Trophoblast cell (in vitro differentiated cells and primary cell): ENCODE data around the gene WRNIP1.

Source experiments
- DNase-seq, 2 donors: peaks; one replicate each; pipeline ENCODE4 v3.0.0-alpha.2; 2016
- H2AFZ ChIP-seq: 2 replicates; pipeline ENCODE4 v1.6.1; 2013; ENCODE audit warnings: low read length, moderate library complexity, mild to moderate bottlenecking; ENCODE audit not compliant: insufficient read depth, poor library complexity
- H2AK5ac ChIP-seq: 2 replicates; pipeline ENCODE4 v1.6.1; 2013; ENCODE audit warnings: mild to moderate bottlenecking, low read length
- H2BK120ac ChIP-seq: 2 replicates; pipeline ENCODE4 v1.6.1; 2013; ENCODE audit warnings: low read length, mild to moderate bottlenecking, moderate library complexity; ENCODE audit not compliant: insufficient read depth, poor library complexity
- H2BK12ac ChIP-seq: 2 replicates; pipeline ENCODE4 v1.6.1; 2013; ENCODE audit warnings: mild to moderate bottlenecking, low read length, moderate library complexity
- H2BK5ac ChIP-seq: 2 replicates; pipeline ENCODE4 v1.6.1; 2013; ENCODE audit warnings: low read length, low read depth, moderate library complexity, mild to moderate bottlenecking; ENCODE audit not compliant: poor library complexity
- H3K14ac ChIP-seq: 2 replicates; pipeline ENCODE4 v1.6.1; 2013; ENCODE audit warnings: mild to moderate bottlenecking, low read length
- H3K18ac ChIP-seq: 2 replicates; pipeline ENCODE4 v1.6.1; 2013; ENCODE audit warnings: mild to moderate bottlenecking, low read length
- H3K23ac ChIP-seq: 2 replicates; pipeline ENCODE4 v1.6.1; 2013; ENCODE audit warnings: low read length
- H3K27ac ChIP-seq: 2 replicates; pipeline ENCODE4 v1.5.1; 2013; ENCODE audit warnings: low read depth, mild to moderate bottlenecking, inconsistent platforms, low read length, moderate library complexity
- H3K27me3 ChIP-seq: 2 replicates; pipeline ENCODE4 v1.6.1; 2013; ENCODE audit warnings: inconsistent platforms, mild to moderate bottlenecking, low read length, moderate library complexity; ENCODE audit not compliant: insufficient read depth
- H3K36me3 ChIP-seq, 2 experiments: 1 replicate in 1 of 2; 2 replicates in 1 of 2; pipeline ENCODE4 v1.6.1; 2013; ENCODE audit warnings: low read length in 2 of 2, mild to moderate bottlenecking in 2 of 2, moderate library complexity in 1 of 2; ENCODE audit not compliant: insufficient read depth in 2 of 2, control insufficient read depth in 1 of 2
- H3K4ac ChIP-seq: 2 replicates; pipeline ENCODE4 v1.6.1; 2013; ENCODE audit warnings: low read depth, mild to moderate bottlenecking, low read length, moderate library complexity
- H3K4me1 ChIP-seq, 2 experiments: 1 replicate in 1 of 2; 2 replicates in 1 of 2; pipeline ENCODE4 v1.6.1; 2013; ENCODE audit warnings: low read length in 2 of 2, mild to moderate bottlenecking in 2 of 2, moderate library complexity in 1 of 2; ENCODE audit not compliant: insufficient read depth in 2 of 2, control insufficient read depth in 1 of 2
- H3K4me2 ChIP-seq: 2 replicates; pipeline ENCODE4 v1.6.1; 2013; ENCODE audit warnings: inconsistent platforms, mild to moderate bottlenecking, low read length, moderate library complexity
- H3K4me3 ChIP-seq: 2 replicates; pipeline ENCODE4 v1.5.1; 2013; ENCODE audit warnings: mild to moderate bottlenecking, low read depth, low read length, inconsistent platforms
- H3K79me1 ChIP-seq: one replicate; pipeline ENCODE4 v1.6.1; 2013; ENCODE audit warnings: low read length
- H3K79me2 ChIP-seq: 2 replicates; pipeline ENCODE4 v1.6.1; 2013; ENCODE audit warnings: low read length, mild to moderate bottlenecking; ENCODE audit not compliant: control insufficient read depth, insufficient read depth, poor library complexity
- H3K9ac ChIP-seq: 2 replicates; pipeline ENCODE4 v1.6.1; 2013; ENCODE audit warnings: mild to moderate bottlenecking, low read length
- H3K9me3 ChIP-seq: 2 replicates; pipeline ENCODE4 v1.6.1; 2013; ENCODE audit warnings: low read depth, mild to moderate bottlenecking, control low read depth, inconsistent platforms, low read length; ENCODE audit not compliant: insufficient read depth
- H4K12ac ChIP-seq: 2 replicates; pipeline ENCODE4 v1.6.1; 2013; ENCODE audit warnings: low read depth, mild to moderate bottlenecking, low read length, moderate library complexity
- H4K8ac ChIP-seq: 2 replicates; pipeline ENCODE4 v1.6.1; 2013; ENCODE audit warnings: low read depth, mild to moderate bottlenecking, low read length, moderate library complexity
- H4K91ac ChIP-seq: one replicate; pipeline ENCODE4 v1.6.1; 2013; ENCODE audit warnings: low read depth, mild to moderate bottlenecking, low read length, moderate library complexity
- WGBS: extraction: QIAGEN DNeasy Blood & Tissue Kit; methylation state at CpG from one replicate; pipeline ENCODE4 v1.1.7; 2013; ENCODE audit warnings: missing lambda C conversion rate; ENCODE audit not compliant: insufficient read length, insufficient coverage; ENCODE audit errors: extremely low coverage; 5-methylcytosine and 5-hydroxymethylcytosine counted together

WRNIP1 gene

DNA sequence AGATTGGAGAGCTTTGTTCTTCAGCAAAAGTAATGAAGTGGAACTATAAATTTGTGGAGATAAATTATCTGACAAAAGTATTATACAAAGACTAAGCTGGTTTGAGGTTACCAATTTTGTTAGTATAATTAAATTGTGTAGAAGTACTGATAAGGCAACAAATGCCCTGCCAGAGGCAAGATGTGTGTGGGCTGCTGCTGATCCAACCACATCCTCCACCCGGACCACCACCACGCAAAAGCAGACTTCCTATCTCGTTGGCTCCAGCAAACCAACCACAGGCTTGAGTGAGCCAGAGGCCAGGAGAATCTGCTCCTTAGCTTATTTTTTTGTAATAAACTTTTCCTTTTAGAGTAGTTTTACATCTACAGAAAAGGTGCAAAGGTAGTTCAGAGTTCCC, 13.3 kb upstream of the WRNIP1 start:
- Histone ChIP-seq H3K27me3 (no peaks in the 10 kb centered on the region), H3K4me2 (no peak overlapping the region), H2BK12ac (no peak overlapping the region), H3K18ac (no peak overlapping the region), H3K36me3 (no peaks in the 10 kb centered on the region), H3K9me3 (no peaks in the 10 kb centered on the region), H3K79me1 (no peaks in the 10 kb centered on the region), H3K79me2 (no peaks in the 10 kb centered on the region), H4K91ac (no peak overlapping the region), H4K8ac (no peak overlapping the region), H2BK120ac (no peak overlapping the region), H3K4ac (no peak overlapping the region), H3K27ac (no peak overlapping the region), H2AFZ (no peak overlapping the region), H2AK5ac (no peak overlapping the region), H3K23ac (no peak overlapping the region), H2BK5ac (no peak overlapping the region), H3K4me3 (no peak overlapping the region), H3K9ac (no peak overlapping the region), H3K14ac (no peak overlapping the region), H3K4me1 (no peaks in the 10 kb centered on the region), H4K12ac (no peak overlapping the region)
- no CpG with 5 or more reads among the region's 3 CpGs for WGBS
- DNase-seq = no peak

DNA sequence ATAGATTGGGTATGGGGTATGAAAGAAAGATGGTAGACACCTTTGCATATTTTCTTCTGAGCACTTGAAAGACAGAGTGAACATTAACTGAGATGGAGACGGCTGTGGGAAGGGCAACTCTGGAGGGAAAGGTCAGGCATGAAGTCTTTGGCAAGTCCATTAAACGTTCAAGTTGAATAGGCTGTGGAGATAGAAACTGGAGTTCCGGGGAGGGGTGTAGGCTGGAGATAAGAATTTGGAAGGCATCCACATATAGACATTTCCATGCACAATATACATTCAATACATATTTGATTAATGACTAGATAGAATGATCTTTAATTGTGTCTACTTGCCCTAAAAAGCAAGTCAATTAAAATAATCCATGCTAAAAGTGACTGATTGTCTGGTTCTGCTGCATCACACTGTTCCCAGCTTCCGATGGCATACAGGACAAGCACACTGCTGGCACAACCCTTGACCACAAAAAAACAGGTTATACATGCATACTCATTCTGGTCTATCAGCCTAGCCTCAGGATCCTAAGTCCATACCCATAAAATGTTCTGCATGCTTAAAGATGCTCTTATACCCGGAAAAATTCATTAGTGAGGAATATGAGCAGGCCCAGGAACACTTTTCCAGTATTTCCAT, 12.6 kb upstream of the WRNIP1 start:
- Histone ChIP-seq H3K18ac (no peak overlapping the region), H3K36me3 (no peaks in the 10 kb centered on the region), H3K4me3 (no peak overlapping the region), H3K4me1 (no peaks in the 10 kb centered on the region), H3K4ac (no peak overlapping the region), H3K23ac (no peak overlapping the region), H3K9me3 (no peaks in the 10 kb centered on the region), H2AFZ (no peak overlapping the region), H3K27me3 (no peaks in the 10 kb centered on the region), H2BK12ac (no peak overlapping the region), H3K27ac (no peak overlapping the region), H3K79me2 (no peaks in the 10 kb centered on the region), H2BK120ac (no peak overlapping the region), H3K14ac (no peak overlapping the region), H3K9ac (no peak overlapping the region), H3K79me1 (no peaks in the 10 kb centered on the region), H4K8ac (no peak overlapping the region), H4K91ac (no peak overlapping the region), H3K4me2 (no peak overlapping the region), H4K12ac (no peak overlapping the region), H2AK5ac (no peak overlapping the region), H2BK5ac (no peak overlapping the region)
- WGBS = no CpG with 5 or more reads among the region's 5 CpGs
- no peak for DNase-seq

DNA sequence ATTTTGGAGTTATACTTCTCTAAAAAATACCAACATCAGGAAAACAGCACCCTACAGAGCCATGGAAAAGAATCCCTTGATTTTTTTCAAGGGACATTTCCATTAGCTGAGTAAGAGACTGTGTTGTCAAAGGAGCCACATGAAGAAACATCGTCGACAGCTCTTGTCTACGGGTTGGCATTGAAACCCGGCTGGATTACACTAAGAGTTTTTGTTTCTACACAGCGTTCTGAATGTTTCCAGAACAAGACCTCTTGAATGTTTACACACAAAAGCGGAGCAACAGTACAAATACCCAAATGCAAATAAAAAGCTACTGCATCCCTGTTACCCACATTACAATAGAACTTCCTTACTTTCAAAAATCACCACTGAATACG, 12.1 kb upstream of the WRNIP1 start:
- Histone ChIP-seq H3K23ac (no peak overlapping the region), H2BK12ac (no peak overlapping the region), H3K4me1 (no peaks in the 10 kb centered on the region), H3K27me3 (no peaks in the 10 kb centered on the region), H3K18ac (no peak overlapping the region), H3K14ac (no peak overlapping the region), H4K8ac (no peak overlapping the region), H3K36me3 (no peaks in the 10 kb centered on the region), H4K91ac (no peak overlapping the region), H4K12ac (no peak overlapping the region), H2BK120ac (no peak overlapping the region), H3K27ac (no peak overlapping the region), H2AK5ac (no peak overlapping the region), H3K9me3 (no peaks in the 10 kb centered on the region), H2BK5ac (no peak overlapping the region), H3K4me2 (no peak overlapping the region), H3K4ac (no peak overlapping the region), H3K79me2 (no peaks in the 10 kb centered on the region), H3K79me1 (no peaks in the 10 kb centered on the region), H3K4me3 (no peak overlapping the region), H2AFZ (no peak overlapping the region), H3K9ac (no peak overlapping the region)
- WGBS = no CpG with 5 or more reads among the region's 7 CpGs
- DNase-seq = no peak

DNA sequence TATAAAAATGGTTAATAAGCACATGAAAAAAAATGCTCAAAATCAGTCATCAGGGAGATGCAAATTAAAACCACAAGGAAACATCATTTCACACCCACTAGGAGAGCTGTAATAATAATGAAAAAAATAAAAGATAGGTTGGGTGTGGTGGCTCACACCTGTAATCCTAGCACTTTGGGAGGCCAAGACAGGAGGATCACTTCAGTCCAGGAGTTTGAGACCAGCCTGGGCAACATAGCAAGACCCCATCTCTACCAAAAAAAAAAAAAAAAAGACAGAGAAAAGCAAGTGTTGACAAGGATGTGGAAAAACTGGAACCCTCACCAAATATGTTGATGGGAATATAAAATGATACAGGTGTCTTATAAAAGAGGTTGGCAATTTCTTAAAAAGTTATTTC, 11.4 kb upstream of the WRNIP1 start:
- Histone ChIP-seq H4K8ac (no peak overlapping the region), H3K9ac (no peak overlapping the region), H2BK120ac (no peak overlapping the region), H3K9me3 (no peaks in the 10 kb centered on the region), H3K4me3 (no peak overlapping the region), H3K18ac (no peak overlapping the region), H3K79me2 (no peaks in the 10 kb centered on the region), H3K4me1 (no peaks in the 10 kb centered on the region), H3K27ac (no peak overlapping the region), H3K23ac (no peak overlapping the region), H3K36me3 (no peaks in the 10 kb centered on the region), H3K14ac (no peak overlapping the region), H2BK5ac (no peak overlapping the region), H2AFZ (no peak overlapping the region), H3K4ac (no peak overlapping the region), H4K12ac (no peak overlapping the region), H3K27me3 (no peaks in the 10 kb centered on the region), H3K4me2 (no peak overlapping the region), H2BK12ac (no peak overlapping the region), H2AK5ac (no peak overlapping the region), H4K91ac (no peak overlapping the region), H3K79me1 (no peaks in the 10 kb centered on the region)
- no peak for DNase-seq
